OCI-LY1 (cell line): ENCODE measurements around the gene ERO1A.

Experiments
- H2AFZ ChIP-seq: fragments of 200-600 bp; sonication (generic), shearing (Covaris generic); 2 replicates; pipeline ENCODE4 v1.6.0; 2014; ENCODE audit warnings: antibody characterized with exemption, mild to moderate bottlenecking, low read length
- H3F3A ChIP-seq: fragments of 200-600 bp; sonication (generic), shearing (Covaris generic); 2 replicates; pipeline ENCODE4 v1.6.0; 2014; ENCODE audit warnings: mild to moderate bottlenecking, antibody characterized with exemption, low read length, moderate library complexity; ENCODE audit not compliant: insufficient read depth
- H3K27ac ChIP-seq: fragments of 200-600 bp; sonication (generic); 2 replicates; pipeline ENCODE4 v1.5.1; 2014; ENCODE audit warnings: low read length, mixed run types, mild to moderate bottlenecking, low read depth; ENCODE audit not compliant: poor library complexity, severe bottlenecking
- H3K27me3 ChIP-seq: fragments of 200-600 bp; sonication (generic); 2 replicates; pipeline ENCODE4 v1.6.0; 2014; ENCODE audit warnings: antibody characterized with exemption, mild to moderate bottlenecking, low read length, moderate library complexity; ENCODE audit not compliant: insufficient read depth
- H3K36me3 ChIP-seq: fragments of 200-600 bp; sonication (generic); 2 replicates; pipeline ENCODE4 v1.6.1; 2014; ENCODE audit warnings: mild to moderate bottlenecking, antibody characterized with exemption, low read length, moderate library complexity, mixed read lengths; ENCODE audit not compliant: insufficient read depth
- H3K4me1 ChIP-seq: fragments of 200-600 bp; sonication (generic); 2 replicates; pipeline ENCODE4 v1.5.1; 2014; ENCODE audit warnings: mild to moderate bottlenecking, low read length, moderate library complexity; ENCODE audit not compliant: insufficient read depth, severe bottlenecking
- H3K4me2 ChIP-seq: fragments of 200-600 bp; sonication (generic), shearing (Covaris generic); 2 replicates; pipeline ENCODE4 v1.6.1; 2014; ENCODE audit warnings: low read length
- H3K4me3 ChIP-seq: fragments of 200-600 bp; sonication (generic); 2 replicates; pipeline ENCODE4 v1.5.1; 2014; ENCODE audit warnings: low read length, low read depth, mild to moderate bottlenecking, mixed read lengths; ENCODE audit not compliant: poor library complexity, severe bottlenecking
- H3K79me2 ChIP-seq: fragments of 200-600 bp; shearing (Covaris generic); 2 replicates; pipeline ENCODE4 v1.6.1; 2016; ENCODE audit warnings: mixed run types, low read length, mixed read lengths; ENCODE audit not compliant: insufficient read depth
- H3K9ac ChIP-seq: fragments of 200-600 bp; sonication (generic), shearing (Covaris generic); 2 replicates; pipeline ENCODE4 v1.6.1; 2014; ENCODE audit warnings: mild to moderate bottlenecking, low read length, mixed read lengths
- H3K9me2 ChIP-seq: fragments of 200-600 bp; sonication (generic), shearing (Covaris generic); 2 replicates; pipeline ENCODE4 v1.6.1; 2014; ENCODE audit warnings: low read depth, mild to moderate bottlenecking, low read length, mixed read lengths
- H3K9me3 ChIP-seq: fragments of 200-600 bp; shearing (Covaris generic); 2 replicates; pipeline ENCODE4 v1.6.1; 2014; ENCODE audit warnings: low read length, mixed read lengths
- H4K20me1 ChIP-seq: fragments of 200-600 bp; sonication (generic), shearing (Covaris generic); 2 replicates; pipeline ENCODE4 v1.6.0; 2016; ENCODE audit warnings: mild to moderate bottlenecking, low read length; ENCODE audit not compliant: insufficient read depth
- EZH2 ChIP-seq: fragments of 200-600 bp; sonication (generic), shearing (Covaris generic); IDR thresholded peaks from 2 replicates; pipeline ENCODE4 v1.8.0; 2017; ENCODE audit warnings: borderline replicate concordance, mixed run types, mild to moderate bottlenecking, antibody characterized with exemption, low read length, moderate library complexity, mixed read lengths
- TF ChIP-seq, protein P1 (sequence below): fragments of 200-600 bp; sonication (generic), shearing (Covaris generic); IDR thresholded peaks from 2 replicates; pipeline ENCODE4 v1.5.1; 2017; ENCODE audit warnings: mild to moderate bottlenecking, antibody characterized with exemption, low read length, moderate library complexity, mixed read lengths

ERO1A gene

GRCh38 chr14:52711666-52712065, 16.3 kb upstream of the ERO1A start:
- H3K9ac ChIP-seq = no peak overlapping the region
- no peaks in the 10 kb centered on the region for H3K27me3 ChIP-seq
- TF ChIP-seq, protein P1, sequence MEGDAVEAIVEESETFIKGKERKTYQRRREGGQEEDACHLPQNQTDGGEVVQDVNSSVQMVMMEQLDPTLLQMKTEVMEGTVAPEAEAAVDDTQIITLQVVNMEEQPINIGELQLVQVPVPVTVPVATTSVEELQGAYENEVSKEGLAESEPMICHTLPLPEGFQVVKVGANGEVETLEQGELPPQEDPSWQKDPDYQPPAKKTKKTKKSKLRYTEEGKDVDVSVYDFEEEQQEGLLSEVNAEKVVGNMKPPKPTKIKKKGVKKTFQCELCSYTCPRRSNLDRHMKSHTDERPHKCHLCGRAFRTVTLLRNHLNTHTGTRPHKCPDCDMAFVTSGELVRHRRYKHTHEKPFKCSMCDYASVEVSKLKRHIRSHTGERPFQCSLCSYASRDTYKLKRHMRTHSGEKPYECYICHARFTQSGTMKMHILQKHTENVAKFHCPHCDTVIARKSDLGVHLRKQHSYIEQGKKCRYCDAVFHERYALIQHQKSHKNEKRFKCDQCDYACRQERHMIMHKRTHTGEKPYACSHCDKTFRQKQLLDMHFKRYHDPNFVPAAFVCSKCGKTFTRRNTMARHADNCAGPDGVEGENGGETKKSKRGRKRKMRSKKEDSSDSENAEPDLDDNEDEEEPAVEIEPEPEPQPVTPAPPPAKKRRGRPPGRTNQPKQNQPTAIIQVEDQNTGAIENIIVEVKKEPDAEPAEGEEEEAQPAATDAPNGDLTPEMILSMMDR = no peak
- no peak for TF ChIP-seq EZH2
- no peak overlapping the region for H3K4me3 ChIP-seq
- peaks cover 14% of the 10 kb centered on the region for H3K4me1 ChIP-seq
- peaks cover 28% of the 10 kb centered on the region for H3K79me2 ChIP-seq
- no peak overlapping the region for H2AFZ ChIP-seq
- H3K9me3 ChIP-seq = no peaks in the 10 kb centered on the region
- H3K36me3 ChIP-seq = peaks cover 87% of the 10 kb centered on the region
- H3F3A ChIP-seq = no peaks in the 10 kb centered on the region
- no peak overlapping the region for H3K4me2 ChIP-seq
- H4K20me1 ChIP-seq = no peaks in the 10 kb centered on the region
- no peak overlapping the region for H3K27ac ChIP-seq
- no peaks in the 10 kb centered on the region for H3K9me2 ChIP-seq

GRCh38 chr14:52706724-52707706, 11.7 kb upstream of the ERO1A start, which contains the start of gene PSMC6:
TSS of gene PSMC6 (plus strand) at chr14:52707200. CDS start at chr14:52707220, 20 bp downstream.
- Histone ChIP-seq H3K36me3 (peaks cover 44% of the 10 kb centered on the region), H2AFZ (peak within 1 kb of the TSS; percentile 56; the same call in 1 of the 2 replicates), H3K27me3 (no peaks in the 10 kb centered on the region), H3K4me3 (peak within 1 kb of the TSS; percentile 96), H3K9me3 (no peaks in the 10 kb centered on the region), H3K4me1 (peaks cover 20% of the 10 kb centered on the region), H3K9me2 (no peaks in the 10 kb centered on the region), H3F3A (no peaks in the 10 kb centered on the region), H3K4me2 (peak within 1 kb of the TSS; percentile 96), H3K79me2 (peaks cover 28% of the 10 kb centered on the region), H3K9ac (peak within 1 kb of the TSS; percentile 96), H3K27ac (peak within 1 kb of the TSS; percentile 72), H4K20me1 (no peaks in the 10 kb centered on the region)
- TF ChIP-seq, protein P1 = no peak
- no peak for TF ChIP-seq EZH2

DNA sequence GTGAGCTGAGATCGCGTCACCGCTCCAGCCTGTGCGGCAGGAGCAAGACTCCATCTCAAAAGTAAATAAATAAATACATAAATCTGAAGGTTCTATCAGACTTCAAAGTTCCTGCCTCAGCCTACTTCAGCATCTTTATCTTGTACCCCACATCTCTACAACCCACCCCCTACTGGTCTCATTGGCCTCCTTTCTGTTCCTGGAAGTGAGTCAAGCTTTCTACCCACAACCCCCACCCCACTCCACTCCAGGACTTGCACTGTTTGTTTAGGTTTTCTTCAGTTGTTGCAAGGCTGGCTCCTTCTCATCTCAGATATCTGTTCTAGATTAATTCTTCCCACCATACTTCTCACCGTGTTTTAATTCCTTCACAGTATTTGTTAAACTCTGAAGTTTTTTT, 10.9 kb upstream of the ERO1A start:
- Histone ChIP-seq H3F3A (no peaks in the 10 kb centered on the region), H3K36me3 (peaks cover 37% of the 10 kb centered on the region), H3K27ac (peak overlapping the region; percentile 72), H3K9ac (peak overlapping the region; percentile 96), H3K4me3 (peak overlapping the region; percentile 96), H2AFZ (no peak overlapping the region), H3K9me3 (no peaks in the 10 kb centered on the region), H3K79me2 (peaks cover 28% of the 10 kb centered on the region), H4K20me1 (no peaks in the 10 kb centered on the region), H3K4me2 (peak overlapping the region; percentile 96), H3K27me3 (no peaks in the 10 kb centered on the region), H3K4me1 (peaks cover 20% of the 10 kb centered on the region), H3K9me2 (no peaks in the 10 kb centered on the region)
- no peak for TF ChIP-seq EZH2
- TF ChIP-seq, protein P1 = no peak
